Measurements from ENCODE around the gene UBTD1.

Gene UBTD1

GRCh38 chr10:97506199-97506991, 7.7 kb downstream of the UBTD1 start:
- H3K4me3 ChIP-seq (ENCODE audit: low read depth, low read length): no peak overlapping the region
- TF ChIP-seq, protein P1, sequence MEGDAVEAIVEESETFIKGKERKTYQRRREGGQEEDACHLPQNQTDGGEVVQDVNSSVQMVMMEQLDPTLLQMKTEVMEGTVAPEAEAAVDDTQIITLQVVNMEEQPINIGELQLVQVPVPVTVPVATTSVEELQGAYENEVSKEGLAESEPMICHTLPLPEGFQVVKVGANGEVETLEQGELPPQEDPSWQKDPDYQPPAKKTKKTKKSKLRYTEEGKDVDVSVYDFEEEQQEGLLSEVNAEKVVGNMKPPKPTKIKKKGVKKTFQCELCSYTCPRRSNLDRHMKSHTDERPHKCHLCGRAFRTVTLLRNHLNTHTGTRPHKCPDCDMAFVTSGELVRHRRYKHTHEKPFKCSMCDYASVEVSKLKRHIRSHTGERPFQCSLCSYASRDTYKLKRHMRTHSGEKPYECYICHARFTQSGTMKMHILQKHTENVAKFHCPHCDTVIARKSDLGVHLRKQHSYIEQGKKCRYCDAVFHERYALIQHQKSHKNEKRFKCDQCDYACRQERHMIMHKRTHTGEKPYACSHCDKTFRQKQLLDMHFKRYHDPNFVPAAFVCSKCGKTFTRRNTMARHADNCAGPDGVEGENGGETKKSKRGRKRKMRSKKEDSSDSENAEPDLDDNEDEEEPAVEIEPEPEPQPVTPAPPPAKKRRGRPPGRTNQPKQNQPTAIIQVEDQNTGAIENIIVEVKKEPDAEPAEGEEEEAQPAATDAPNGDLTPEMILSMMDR (IDR thresholded peaks at IDR 0.05; ENCODE audit: low read depth, low read length): no peak

- TF ChIP-seq, protein P1 (IDR thresholded peaks at IDR 0.05; ENCODE audit: low read depth, low read length): no peak
- H3K4me3 ChIP-seq (ENCODE audit: low read depth, low read length): no peak overlapping the region
Observed at GRCh38 chr10:97508342-97508741, 9.6 kb downstream of the UBTD1 start.

GRCh38 chr10:97509120-97509680, 10.5 kb downstream of the UBTD1 start:
- TF ChIP-seq, protein P1 (IDR thresholded peaks at IDR 0.05; ENCODE audit: low read depth, low read length): no peak
- no peak overlapping the region for H3K4me3 ChIP-seq (ENCODE audit: low read depth, low read length)

DNA sequence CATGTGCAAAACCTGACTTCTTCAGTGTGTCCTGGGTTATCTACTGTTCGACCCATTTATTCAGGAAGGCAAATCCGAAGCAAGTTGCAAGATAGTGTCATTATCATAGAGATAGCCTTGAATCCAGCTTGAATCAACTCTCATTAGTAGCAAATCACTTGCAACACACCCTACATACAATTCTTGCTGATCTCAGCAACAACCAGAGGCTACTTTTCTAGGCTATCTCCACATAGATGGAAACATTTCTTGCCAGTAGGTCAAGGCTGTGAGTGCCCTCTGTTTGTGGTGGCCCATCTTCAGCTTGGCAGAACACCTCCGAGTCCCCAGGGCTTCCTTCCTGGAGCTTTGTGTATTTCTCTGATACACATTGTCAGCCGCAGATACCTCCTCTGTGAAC, 12.0 kb downstream of the UBTD1 start:
- no peak overlapping the region for H3K4me3 ChIP-seq (ENCODE audit: low read depth, low read length)
- TF ChIP-seq, protein P1 (IDR thresholded peaks at IDR 0.05; ENCODE audit: low read depth, low read length): no peak

GRCh38 chr10:97511711-97512440, 13.2 kb downstream of the UBTD1 start:
- TF ChIP-seq, protein P1 (IDR thresholded peaks at IDR 0.05; ENCODE audit: low read depth, low read length): no peak
- H3K4me3 ChIP-seq (ENCODE audit: low read depth, low read length): no peak overlapping the region

DNA sequence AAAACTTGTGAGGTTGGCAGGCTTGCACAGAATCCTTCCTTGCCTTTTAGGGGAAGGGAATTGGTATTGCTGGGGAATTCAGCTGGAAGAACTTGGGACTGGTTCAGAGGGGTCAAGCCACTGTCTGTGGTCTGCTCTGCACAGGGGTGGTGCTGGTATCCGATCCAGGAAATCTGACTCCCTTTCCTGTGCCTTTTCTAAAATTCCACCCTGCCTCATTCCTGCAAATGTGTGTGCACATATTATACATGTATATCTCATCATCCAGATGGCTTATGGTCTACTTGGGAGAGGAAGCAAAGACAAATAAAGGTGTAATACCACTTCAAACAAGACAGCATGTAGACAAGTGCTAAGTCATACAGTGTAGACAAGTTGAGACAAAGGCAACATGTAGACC, 14.3 kb downstream of the UBTD1 start:
- no peak overlapping the region for H3K4me3 ChIP-seq (ENCODE audit: low read depth, low read length)
- TF ChIP-seq, protein P1 (IDR thresholded peaks at IDR 0.05; ENCODE audit: low read depth, low read length): no peak

GRCh38 chr10:97514344-97514743, 15.6 kb downstream of the UBTD1 start:
- TF ChIP-seq, protein P1 (IDR thresholded peaks at IDR 0.05; ENCODE audit: low read depth, low read length): no peak
- no peak overlapping the region for H3K4me3 ChIP-seq (ENCODE audit: low read depth, low read length)

Data from WI38 (cell line).